HL-60 (cell line): ENCODE data around the gene PIK3CB.

Source experiments
- DNase-seq, 2 experiments: peaks; one replicate each; pipeline ENCODE4 v3.0.0-alpha.2; 2010 to 2020; ENCODE audit warnings: low read depth in 1 of 2, low spot score in 1 of 2
- H3K27ac ChIP-seq: fragments of 250-450 bp; sonication (Bioruptor Pico); replicated peaks from 2 replicates; pipeline ENCODE4 v1.5.1; 2020; ENCODE audit warnings: mild to moderate bottlenecking, moderate library complexity
- H3K27me3 ChIP-seq: fragments of 250-450 bp; sonication (Bioruptor Pico); 2 replicates; pipeline ENCODE4 v1.5.1; 2021; ENCODE audit warnings: mild to moderate bottlenecking, moderate library complexity; ENCODE audit not compliant: insufficient read depth, poor library complexity, severe bottlenecking
- H3K4me3 ChIP-seq: replicated peaks from 2 replicates; pipeline ENCODE4 v1.5.1; 2011; ENCODE audit warnings: mild to moderate bottlenecking, control low read depth, low read length; ENCODE audit not compliant: insufficient read depth
- CTCF ChIP-seq: IDR thresholded peaks from one replicate; pipeline ENCODE4 v1.5.1; 2011; ENCODE audit warnings: low read length, control low read depth, inconsistent platforms; ENCODE audit not compliant: insufficient read depth
- GABPA ChIP-seq: IDR thresholded peaks from 2 replicates; pipeline ENCODE4 v1.6.1; 2012; ENCODE audit warnings: low read depth
- POLR2AphosphoS5 ChIP-seq: IDR thresholded peaks from 2 replicates; pipeline ENCODE4 v1.6.1; 2012; ENCODE audit warnings: low read depth
- REST ChIP-seq: IDR thresholded peaks from 2 replicates; pipeline ENCODE4 v1.6.1; 2012; ENCODE audit warnings: low read depth; ENCODE audit not compliant: insufficient replicate concordance
- SPI1 ChIP-seq: IDR thresholded peaks from 2 replicates; pipeline ENCODE4 v1.6.1; 2012; ENCODE audit warnings: low read depth, mild to moderate bottlenecking, borderline replicate concordance

PIK3CB gene

GRCh38 chr3:138863776-138864113, 29.0 kb upstream of the PIK3CB start:
- no peak for TF ChIP-seq CTCF
- no peak for TF ChIP-seq POLR2AphosphoS5
- TF ChIP-seq SPI1 = no peak
- no peak for TF ChIP-seq GABPA
- no peak for TF ChIP-seq REST
- no peaks in the 10 kb centered on the region for H3K27me3 ChIP-seq
- no peak overlapping the region for H3K4me3 ChIP-seq
- no peak for DNase-seq
- peak overlapping the region; percentile 58 for H3K27ac ChIP-seq

- Histone ChIP-seq H3K4me3 (no peak overlapping the region), H3K27me3 (no peaks in the 10 kb centered on the region), H3K27ac (peak overlapping the region; percentile 58)
- no peak for TF ChIP-seq POLR2AphosphoS5
- peak in 1 of 2 experiments; percentile 64 for DNase-seq
Measured at GRCh38 chr3:138862924-138863775, 28.4 kb upstream of the PIK3CB start.

- DNase-seq = peak in 1 of 2 experiments; percentile 78
- Histone ChIP-seq H3K4me3 (no peak overlapping the region), H3K27ac (peak overlapping the region; percentile 58), H3K27me3 (no peaks in the 10 kb centered on the region)
- TF ChIP-seq CTCF (no peak), REST (no peak), POLR2AphosphoS5 (0 out of 2 replicates have a peak, but pooled peaks have one; percentile 39), GABPA (no peak), SPI1 (peak; percentile 100)
Measured at GRCh38 chr3:138862531-138862923, 27.8 kb upstream of the PIK3CB start.

GRCh38 chr3:138861798-138862197, 27.1 kb upstream of the PIK3CB start:
- no peak for DNase-seq
- H3K4me3 ChIP-seq = no peak overlapping the region
- TF ChIP-seq REST (no peak), SPI1 (no peak), CTCF (no peak), POLR2AphosphoS5 (no peak), GABPA (no peak)
- peak overlapping the region; percentile 58 for H3K27ac ChIP-seq
- H3K27me3 ChIP-seq = no peaks in the 10 kb centered on the region
